Naive B cell (primary cell): ENCODE data around the gene ST3GAL2. TPM values are rescaled to one million over a fixed set of nuclear protein-coding genes. Genes with fewer than 3 reads are reported as not detected.

Source experiments
- ATAC-seq, 2 donors: fragments of 150-1000 bp; cut with Tn5 transposase; 2 replicates each; pipeline ENCODE4 v1.10.0; 2021; ENCODE audit warnings: low read depth in 2 of 2, mild to moderate bottlenecking in 2 of 2, moderate library complexity in 2 of 2
- DNase-seq: peaks from one replicate; pipeline ENCODE4 v3.0.0; 2022
- H3K27ac Mint-ChIP-seq, 6 donors: one replicate each; pipeline ENCODE4 v1.8.0; 2020 to 2022; ENCODE audit warnings: mild to moderate bottlenecking in 6 of 6, mixed read lengths in 6 of 6, moderate library complexity in 5 of 6, inconsistent platforms in 2 of 6
- H3K27me3 Mint-ChIP-seq, 3 donors: one replicate each; pipeline ENCODE4 v1.8.0; 2021 to 2022; ENCODE audit warnings: mixed read lengths in 3 of 3, mild to moderate bottlenecking in 1 of 3
- H3K36me3 Mint-ChIP-seq, 2 donors: one replicate each; pipeline ENCODE4 v1.8.0; 2020 to 2022; ENCODE audit warnings: mixed read lengths in 2 of 2, inconsistent platforms in 1 of 2, mild to moderate bottlenecking in 1 of 2
- H3K4me1 Mint-ChIP-seq, 3 donors: one replicate each; pipeline ENCODE4 v1.8.0; 2020 to 2022; ENCODE audit warnings: mixed read lengths in 3 of 3, inconsistent platforms in 1 of 3, mild to moderate bottlenecking in 1 of 3, moderate library complexity in 1 of 3
- H3K4me3 Mint-ChIP-seq, 8 donors: one replicate each; pipeline ENCODE4 v1.8.0; 2020 to 2022; ENCODE audit warnings: mild to moderate bottlenecking in 8 of 8, mixed read lengths in 8 of 8, moderate library complexity in 8 of 8, inconsistent platforms in 2 of 8
- H3K9me3 Mint-ChIP-seq, 7 donors: one replicate each; pipeline ENCODE4 v1.8.0; 2020 to 2022; ENCODE audit warnings: mixed read lengths in 7 of 7, mild to moderate bottlenecking in 5 of 7, inconsistent platforms in 2 of 7, moderate library complexity in 1 of 7
- polyA plus RNA-seq, 6 donors: library from polyadenylated mRNA; unstranded; fragments of 300-500 nt; fragmentation: Illumina TruSeq; gene quantifications; one replicate each; pipeline ENCODE4 v1.2.3, GENCODE V29; 2021; ENCODE audit warnings: low read depth in 6 of 6

ST3GAL2 gene
- polyA plus RNA-seq, 6 donors from 2014 or later, result 12.7 to 28.7 (median 22.3) TPM

DNA sequence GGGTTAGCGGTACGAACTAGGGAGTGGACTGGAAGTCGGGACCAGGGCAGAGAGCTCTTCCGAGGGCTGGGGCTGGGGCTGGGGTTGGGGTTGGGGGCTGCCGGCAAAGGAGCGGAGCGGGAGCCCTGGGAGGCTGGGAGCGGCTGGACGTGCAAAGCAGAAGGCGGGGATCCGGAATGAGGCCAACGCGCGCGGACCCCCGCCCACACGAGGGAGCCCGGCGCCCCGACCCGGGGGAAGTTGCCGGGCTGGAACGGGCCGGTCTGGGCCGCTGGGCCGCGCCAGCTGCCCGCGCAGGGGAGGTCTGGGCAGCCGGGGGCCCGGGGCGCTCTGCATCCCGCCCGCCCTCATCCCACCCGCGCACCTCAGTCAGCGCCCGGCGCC is 323 bp downstream of the ST3GAL2 start:
- Mint-ChIP-seq H3K27me3 (no peaks in the 10 kb centered on the region), H3K36me3 (no peaks in the 10 kb centered on the region), H3K4me3 (peak overlapping the region; percentile 91 to 99 (median 96)), H3K9me3 (no peaks in the 10 kb centered on the region), H3K27ac (peak overlapping the region in 3 of 6 donors; percentile 88 to 96 (median 94)), H3K4me1 (peaks cover 31 to 55% (median 45%) of the 10 kb centered on the region in 3 donors)
- no peak for ATAC-seq
- no peak for DNase-seq

- DNase-seq (no peak), ATAC-seq (no peak)
- no peaks in the 10 kb centered on the region for H3K9me3 Mint-ChIP-seq
- no peaks in the 10 kb centered on the region for H3K36me3 Mint-ChIP-seq
- peak overlapping the region; percentile 91 to 99 (median 96) for H3K4me3 Mint-ChIP-seq
- peak overlapping the region; percentile 88 to 96 (median 94) for H3K27ac Mint-ChIP-seq
- H3K27me3 Mint-ChIP-seq, result no peaks in the 10 kb centered on the region
- H3K4me1 Mint-ChIP-seq, result peaks cover 38 to 62% (median 52%) of the 10 kb centered on the region in 3 donors
Observed at GRCh38 chr16:70437582-70438557, 1.0 kb downstream of the ST3GAL2 start.

DNA sequence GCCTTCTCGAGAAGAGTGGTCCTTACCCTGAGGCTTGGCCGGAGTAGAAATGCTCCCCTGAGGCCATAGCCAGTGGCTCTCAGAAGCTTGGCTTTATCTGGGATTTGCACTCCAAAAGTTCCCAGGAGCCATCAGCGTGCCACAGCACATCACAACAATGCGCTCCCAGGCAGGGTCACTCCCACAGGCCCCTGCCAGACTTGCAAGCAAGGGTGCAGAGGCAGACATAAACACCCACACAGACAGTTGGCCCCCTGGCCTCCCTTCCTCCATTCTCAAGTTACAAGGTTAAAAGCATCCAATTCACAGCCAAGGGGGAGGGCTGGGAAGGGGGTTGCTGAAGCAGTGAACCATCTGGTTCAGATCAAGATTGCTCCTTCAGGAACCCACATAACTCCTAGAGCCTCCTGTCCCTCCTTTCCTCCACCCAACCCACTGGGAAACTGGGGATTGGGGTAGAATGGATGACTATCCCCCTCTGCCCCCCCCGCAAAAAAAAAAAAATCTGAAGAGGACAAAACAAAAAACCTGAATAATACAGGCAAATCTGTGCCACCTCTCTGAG is 1.8 kb downstream of the ST3GAL2 start:
- Mint-ChIP-seq H3K27ac (peak overlapping the region in 4 of 6 donors; percentile 58 to 95 (median 90)), H3K9me3 (no peaks in the 10 kb centered on the region), H3K4me1 (peaks cover 44 to 69% (median 60%) of the 10 kb centered on the region in 3 donors), H3K4me3 (peak overlapping the region; percentile 91 to 99 (median 96)), H3K27me3 (no peaks in the 10 kb centered on the region), H3K36me3 (no peaks in the 10 kb centered on the region)
- ATAC-seq (no peak), DNase-seq (no peak)

- Mint-ChIP-seq H3K9me3 (no peaks in the 10 kb centered on the region), H3K36me3 (no peaks in the 10 kb centered on the region), H3K27ac (peak overlapping the region in 5 of 6 donors; percentile 56 to 99 (median 92)), H3K4me1 (peaks cover 56 to 89% (median 76%) of the 10 kb centered on the region in 3 donors), H3K27me3 (no peaks in the 10 kb centered on the region), H3K4me3 (peak overlapping the region in 6 of 8 donors; percentile 68 to 86 (median 81))
- DNase-seq (no peak), ATAC-seq (no peak)
Observed at GRCh38 chr16:70434484-70435260, 4.2 kb downstream of the ST3GAL2 start.

DNA sequence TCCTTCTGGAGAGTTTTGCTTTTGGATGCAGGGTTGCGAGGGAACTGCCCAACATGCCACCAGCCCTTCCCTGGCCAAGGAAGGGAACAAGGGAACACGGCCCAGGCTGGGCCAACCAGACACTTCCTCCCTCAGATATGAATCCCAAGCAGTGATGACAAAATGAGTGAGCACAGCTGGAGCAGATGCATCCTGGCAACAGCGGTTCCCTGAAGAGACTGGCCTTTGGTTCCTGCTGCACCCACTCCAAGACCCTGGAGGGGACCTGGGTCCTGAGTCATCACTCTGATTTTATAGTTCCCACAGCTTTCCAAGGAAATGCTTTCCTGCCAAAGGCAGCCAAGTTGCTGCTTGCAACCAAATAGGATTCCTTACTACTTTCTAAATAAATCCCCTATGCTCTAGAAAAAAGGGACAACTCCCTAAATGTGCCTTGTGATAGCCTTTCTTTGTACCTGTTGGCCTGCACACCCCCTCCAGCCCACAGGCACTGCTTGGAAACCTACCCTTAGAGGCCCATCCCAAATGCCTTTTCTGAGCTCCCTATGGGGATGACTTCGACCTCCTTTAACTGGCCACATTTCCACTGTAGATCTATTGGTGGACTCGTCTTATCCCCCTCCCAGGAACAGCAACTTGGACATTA is 5.3 kb downstream of the ST3GAL2 start:
- no peak for ATAC-seq
- DNase-seq, result no peak
- Mint-ChIP-seq H3K27me3 (no peaks in the 10 kb centered on the region), H3K9me3 (no peaks in the 10 kb centered on the region), H3K4me1 (peaks cover 56 to 93% (median 77%) of the 10 kb centered on the region in 3 donors), H3K27ac (peak overlapping the region; percentile 30 to 99 (median 96)), H3K36me3 (no peaks in the 10 kb centered on the region), H3K4me3 (peak overlapping the region; percentile 21 to 86 (median 81))

GRCh38 chr16:70432723-70433457 is 6.0 kb downstream of the ST3GAL2 start:
- H3K27ac Mint-ChIP-seq, result peak overlapping the region; percentile 88 to 99 (median 98)
- H3K4me3 Mint-ChIP-seq, result peak overlapping the region; percentile 48 to 87 (median 82)
- peak; percentile 4 to 8 for ATAC-seq
- no peaks in the 10 kb centered on the region for H3K9me3 Mint-ChIP-seq
- H3K4me1 Mint-ChIP-seq, result peaks cover 55 to 95% (median 78%) of the 10 kb centered on the region in 3 donors
- no peaks in the 10 kb centered on the region for H3K36me3 Mint-ChIP-seq
- H3K27me3 Mint-ChIP-seq, result no peaks in the 10 kb centered on the region
- peak; percentile 57 for DNase-seq

- no peak for DNase-seq
- H3K9me3 Mint-ChIP-seq, result no peaks in the 10 kb centered on the region
- peak overlapping the region; percentile 88 to 99 (median 98) for H3K27ac Mint-ChIP-seq
- no peak for ATAC-seq
- H3K4me1 Mint-ChIP-seq, result peaks cover 55 to 95% (median 78%) of the 10 kb centered on the region in 3 donors
- H3K27me3 Mint-ChIP-seq, result no peaks in the 10 kb centered on the region
- no peaks in the 10 kb centered on the region for H3K36me3 Mint-ChIP-seq
- H3K4me3 Mint-ChIP-seq, result peak overlapping the region in 7 of 8 donors; percentile 48 to 86 (median 82)
Observed at GRCh38 chr16:70432356-70432722, 6.6 kb downstream of the ST3GAL2 start.

DNA sequence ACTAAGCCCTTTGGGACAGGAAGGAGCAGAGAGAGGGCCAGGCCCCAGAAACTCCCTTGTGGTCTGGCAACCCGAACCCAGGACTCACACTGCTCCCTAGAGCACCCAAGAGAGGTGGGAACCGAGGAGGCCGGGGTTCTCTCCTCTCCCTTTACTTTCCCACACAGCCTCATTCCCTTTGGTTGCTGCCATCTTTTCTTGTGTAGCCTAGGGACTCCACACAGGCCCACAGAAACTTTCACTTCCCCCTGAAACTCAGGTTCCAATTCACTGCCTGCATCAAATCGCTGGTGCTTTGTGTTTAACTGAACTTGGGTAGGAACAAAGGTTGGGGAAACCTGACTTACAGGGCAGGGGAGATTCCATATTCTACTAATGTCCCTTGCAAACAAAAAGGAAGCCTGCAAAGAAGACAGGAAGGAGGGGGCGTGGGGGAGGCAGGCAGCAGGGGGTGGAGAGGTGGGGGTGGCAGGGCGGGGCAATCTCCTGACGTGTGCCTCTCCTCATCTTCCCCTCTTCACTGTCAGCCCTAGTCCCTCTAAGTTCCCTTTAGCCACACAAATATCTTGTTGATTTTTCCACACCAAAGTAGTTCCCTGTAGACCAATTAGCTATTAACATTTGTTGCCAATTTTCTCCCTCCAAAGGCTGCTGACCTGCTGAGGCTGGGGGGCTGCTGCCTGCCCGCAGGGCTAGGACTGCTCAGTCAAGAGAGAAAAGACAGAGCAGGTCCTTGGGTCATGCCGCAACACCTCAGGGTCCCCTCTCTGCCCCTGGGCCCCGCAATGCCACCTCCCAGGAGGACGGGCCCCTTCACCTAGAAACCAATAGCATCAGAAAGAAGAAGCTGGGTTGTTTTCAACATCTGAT is 8.0 kb downstream of the ST3GAL2 start:
- Mint-ChIP-seq H3K27ac (peak overlapping the region; percentile 98 to 99 (median 99)), H3K4me3 (peak overlapping the region; percentile 35 to 91 (median 75)), H3K27me3 (no peaks in the 10 kb centered on the region), H3K36me3 (no peaks in the 10 kb centered on the region), H3K9me3 (no peaks in the 10 kb centered on the region), H3K4me1 (peaks cover 52 to 86% (median 73%) of the 10 kb centered on the region in 3 donors)
- ATAC-seq (peak; percentile 81 to 83), DNase-seq (peak; percentile 93)

GRCh38 chr16:70429888-70430666 is 8.8 kb downstream of the ST3GAL2 start:
- H3K36me3 Mint-ChIP-seq, result no peaks in the 10 kb centered on the region
- H3K4me3 Mint-ChIP-seq, result peak overlapping the region; percentile 22 to 86 (median 73)
- H3K27ac Mint-ChIP-seq, result peak overlapping the region; percentile 98 to 99 (median 99)
- no peaks in the 10 kb centered on the region for H3K9me3 Mint-ChIP-seq
- ATAC-seq (peak; percentile 7 to 14), DNase-seq (peak; percentile 45)
- no peaks in the 10 kb centered on the region for H3K27me3 Mint-ChIP-seq
- H3K4me1 Mint-ChIP-seq, result peaks cover 57 to 88% (median 77%) of the 10 kb centered on the region in 3 donors

DNA sequence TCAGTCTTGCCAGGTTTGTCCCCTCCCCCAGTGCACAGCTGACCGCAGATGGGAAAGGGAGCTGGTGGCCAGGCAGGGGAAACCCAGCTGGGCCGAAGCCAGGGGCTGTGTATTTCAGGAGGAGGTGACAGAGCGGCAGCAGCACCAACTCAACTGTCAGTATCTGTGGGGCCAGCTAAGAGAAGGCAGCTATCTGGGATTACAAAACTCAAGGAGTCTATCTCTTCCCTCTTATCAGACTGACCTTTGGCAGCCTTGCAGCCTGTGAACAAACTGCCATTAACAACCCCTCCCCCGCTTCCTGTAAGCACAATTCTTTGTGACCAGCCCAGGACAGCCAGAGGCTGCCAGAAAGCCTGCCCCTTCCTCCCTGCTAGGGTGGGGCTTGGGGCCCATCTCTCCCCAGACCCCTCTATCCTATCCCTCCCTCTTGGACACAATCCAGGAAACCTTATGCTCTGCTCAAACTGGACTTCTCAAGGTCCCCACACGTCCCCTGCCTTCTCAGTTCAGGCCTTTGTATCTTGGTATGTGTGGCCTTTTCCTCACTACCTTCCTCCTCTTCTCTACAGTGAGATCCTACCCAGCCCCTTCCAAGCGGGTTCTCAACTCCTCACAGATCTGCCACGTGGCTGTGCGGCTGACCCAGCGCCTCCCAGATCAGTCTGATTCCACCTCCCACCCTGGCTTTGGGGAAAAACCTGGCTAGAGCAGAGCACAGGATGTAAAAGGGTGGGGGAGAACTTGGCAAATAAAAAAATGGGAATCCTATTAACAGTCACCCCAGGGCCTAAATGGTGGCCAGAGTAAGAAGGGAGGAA is 10.5 kb downstream of the ST3GAL2 start:
- peak overlapping the region; percentile 69 to 99 (median 92) for H3K27ac Mint-ChIP-seq

More for the DNA sequence above, 10.5 kb downstream of the ST3GAL2 start:
- no peaks in the 10 kb centered on the region for H3K36me3 Mint-ChIP-seq
- peak overlapping the region in 7 of 8 donors; percentile 42 to 87 (median 76) for H3K4me3 Mint-ChIP-seq
- no peak for ATAC-seq
- peaks cover 45 to 74% (median 66%) of the 10 kb centered on the region in 3 donors for H3K4me1 Mint-ChIP-seq
- H3K9me3 Mint-ChIP-seq, result no peaks in the 10 kb centered on the region
- no peaks in the 10 kb centered on the region for H3K27me3 Mint-ChIP-seq
- no peak for DNase-seq
